ENCODE measurements around the gene RAB25.

DNA sequence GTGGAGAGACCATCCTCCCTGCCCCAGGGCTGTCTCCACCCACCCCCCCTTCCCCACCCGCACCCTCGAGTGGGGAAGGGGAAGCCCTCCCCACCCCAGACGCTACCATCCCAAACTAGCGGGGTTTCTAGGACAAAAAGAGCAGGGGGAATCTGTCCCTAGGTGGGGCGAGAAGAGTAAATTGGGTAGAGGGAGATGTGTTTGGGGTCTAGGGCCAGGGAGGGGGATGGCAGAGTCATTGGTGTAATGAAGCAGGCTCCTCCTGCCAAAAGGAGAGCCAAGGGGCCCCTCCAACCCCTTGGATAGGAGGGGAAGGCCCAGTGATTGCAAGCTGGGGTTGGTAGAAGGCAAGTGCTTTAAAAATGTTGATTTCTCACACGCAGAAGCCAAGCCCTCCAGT is 11.3 kb downstream of the RAB25 start:
- TF ChIP-seq CTCF (IDR thresholded peaks at IDR 0.05; ENCODE audit: insufficient read depth, low read length, poor library complexity, severe bottlenecking): no peak
- no peak for TF ChIP-seq EZH2phosphoT487 (conservative IDR thresholded peaks at IDR 0.05; ENCODE audit: low read length)
